HepG2 (cell line): ENCODE data around the gene TNFRSF21. TPM values are rescaled to one million over a fixed set of nuclear protein-coding genes. Genes with fewer than 3 reads are reported as not detected.

Source experiments
- AKAP8 ChIP-seq: sonication (generic); formaldehyde crosslinking; IDR thresholded peaks from 2 replicates; pipeline ENCODE4 v1.5.1; 2020; ENCODE audit warnings: mild to moderate bottlenecking, missing genetic modification reagents
- BCL6 ChIP-seq: IDR thresholded peaks from 2 replicates; pipeline ENCODE4 v1.6.1; 2016; ENCODE audit warnings: missing genetic modification reagents, missing compliant biosample characterization
- CHD2 ChIP-seq: IDR thresholded peaks from 2 replicates; pipeline ENCODE4 v1.6.1; 2011; ENCODE audit warnings: low read depth, low read length, improper control_type of control experiment
- ELF3 ChIP-seq: IDR thresholded peaks from 2 replicates; pipeline ENCODE4 v1.6.1; 2016; ENCODE audit warnings: missing genetic modification reagents, missing compliant biosample characterization
- FOXK1 ChIP-seq: sonication (generic); formaldehyde crosslinking; IDR thresholded peaks from 2 replicates; pipeline ENCODE4 v1.4.0; 2020; ENCODE audit warnings: low read depth, missing genetic modification reagents, borderline replicate concordance
- FOXP1 ChIP-seq, 2 experiments: fragments of 450-650 bp in 1 of 2; IDR thresholded peaks; 2 replicates each; pipeline ENCODE4 v1.6.1; 2017 to 2018; ENCODE audit warnings: antibody characterized with exemption in 1 of 2
- GABPA ChIP-seq, 2 experiments: IDR thresholded peaks; 2 replicates each; pipeline ENCODE4 v1.6.1; 2011 to 2016; ENCODE audit warnings: low read depth in 2 of 2, low read length in 1 of 2, missing biosample characterization in 1 of 2, missing genetic modification characterization in 1 of 2
- HMG20B ChIP-seq: conservative IDR thresholded peaks from 2 replicates; pipeline ENCODE4 v1.6.1; 2016; ENCODE audit warnings: missing genetic modification reagents, missing compliant biosample characterization
- HNRNPUL1 ChIP-seq: fragments of 200-400 bp; formaldehyde crosslinking; IDR thresholded peaks from 2 replicates; pipeline ENCODE4 v1.6.1; 2017; ENCODE audit warnings: low read depth, mild to moderate bottlenecking, low read length, moderate library complexity
- HOXA9 ChIP-seq: sonication (generic); formaldehyde crosslinking; IDR thresholded peaks from 2 replicates; pipeline ENCODE4 v1.8.1; 2022; ENCODE audit warnings: missing genetic modification reagents, mild to moderate bottlenecking, moderate library complexity, borderline replicate concordance
- ISX ChIP-seq: sonication (generic); formaldehyde crosslinking; conservative IDR thresholded peaks from 2 replicates; pipeline ENCODE4 v1.5.0; 2020; ENCODE audit warnings: missing genetic modification reagents
- KDM5B ChIP-seq: sonication (generic); formaldehyde crosslinking; IDR thresholded peaks from 2 replicates; pipeline ENCODE4 v1.4.0; 2020; ENCODE audit warnings: missing genetic modification reagents, mild to moderate bottlenecking, borderline replicate concordance
- MLLT10 ChIP-seq: sonication (generic); formaldehyde crosslinking; IDR thresholded peaks from 2 replicates; pipeline ENCODE4 v1.4.0; 2020; ENCODE audit warnings: missing genetic modification reagents
- NFE2L1 ChIP-seq: sonication (generic); formaldehyde crosslinking; IDR thresholded peaks from 2 replicates; pipeline ENCODE4 v1.4.0; 2020; ENCODE audit warnings: missing genetic modification reagents, mild to moderate bottlenecking, borderline replicate concordance
- PRMT3 ChIP-seq: sonication (generic); formaldehyde crosslinking; IDR thresholded peaks from 2 replicates; pipeline ENCODE4 v1.8.1; 2022; ENCODE audit warnings: low read depth, mild to moderate bottlenecking, moderate library complexity, missing genetic modification reagents, borderline replicate concordance
- PRPF4 ChIP-seq: fragments of 200-400 bp; formaldehyde crosslinking; IDR thresholded peaks from 2 replicates; pipeline ENCODE4 v1.6.1; 2016; ENCODE audit warnings: low read length, low read depth; ENCODE audit not compliant: poor library complexity, severe bottlenecking
- SMARCC2 ChIP-seq: fragments of 450-650 bp; IDR thresholded peaks from 2 replicates; pipeline ENCODE4 v1.6.1; 2017; ENCODE audit warnings: antibody characterized with exemption, mild to moderate bottlenecking
- SRSF4 ChIP-seq: fragments of 200-400 bp; formaldehyde crosslinking; IDR thresholded peaks from one replicate; pipeline ENCODE4 v1.6.1; 2018; ENCODE audit warnings: mild to moderate bottlenecking, low read depth, low read length, moderate library complexity; ENCODE audit not compliant: poor library complexity, severe bottlenecking
- TEAD2 ChIP-seq: sonication (generic); formaldehyde crosslinking; IDR thresholded peaks from 2 replicates; pipeline ENCODE4 v1.9.0; 2021; ENCODE audit warnings: missing genetic modification reagents
- U2AF2 ChIP-seq: fragments of 200-400 bp; formaldehyde crosslinking; IDR thresholded peaks from 2 replicates; pipeline ENCODE4 v1.6.1; 2017; ENCODE audit warnings: low read depth, mild to moderate bottlenecking, low read length
- ZBTB20 ChIP-seq: sonication (generic); formaldehyde crosslinking; IDR thresholded peaks from 2 replicates; pipeline ENCODE4 v1.8.1; 2023; ENCODE audit warnings: missing genetic modification reagents, low read depth, mild to moderate bottlenecking, borderline replicate concordance
- ZMYM2 ChIP-seq: sonication (generic); formaldehyde crosslinking; IDR thresholded peaks from 2 replicates; pipeline ENCODE4 v1.8.0; 2022; ENCODE audit warnings: mild to moderate bottlenecking, missing genetic modification reagents
- ZNF20 ChIP-seq: sonication (generic); formaldehyde crosslinking; IDR thresholded peaks from 2 replicates; pipeline ENCODE4 v1.4.0; 2020; ENCODE audit warnings: mild to moderate bottlenecking, moderate library complexity, missing genetic modification reagents
- ZNF335 ChIP-seq: sonication (generic); formaldehyde crosslinking; IDR thresholded peaks from 2 replicates; pipeline ENCODE4 v1.4.0; 2020; ENCODE audit warnings: missing genetic modification reagents
- ZNF33A ChIP-seq: sonication (generic); formaldehyde crosslinking; IDR thresholded peaks from 2 replicates; pipeline ENCODE4 v1.5.1; 2020; ENCODE audit warnings: missing genetic modification reagents, mild to moderate bottlenecking, moderate library complexity, borderline replicate concordance
- ZNF496 ChIP-seq: sonication (generic); formaldehyde crosslinking; IDR thresholded peaks from 2 replicates; pipeline ENCODE4 v1.8.1; 2023; ENCODE audit warnings: mild to moderate bottlenecking, moderate library complexity, missing genetic modification reagents; ENCODE audit not compliant: insufficient replicate concordance
- ZNF556 ChIP-seq: sonication (generic); formaldehyde crosslinking; IDR thresholded peaks from 2 replicates; pipeline ENCODE4 v1.4.0; 2020; ENCODE audit warnings: mild to moderate bottlenecking, missing genetic modification reagents, borderline replicate concordance
- ZNF879 ChIP-seq: sonication (generic); formaldehyde crosslinking; IDR thresholded peaks from 2 replicates; pipeline ENCODE4 v1.8.1; 2023; ENCODE audit warnings: missing genetic modification reagents
- ZSCAN20 ChIP-seq: sonication (generic); formaldehyde crosslinking; IDR thresholded peaks from 2 replicates; pipeline ENCODE4 v1.4.0; 2020; ENCODE audit warnings: missing genetic modification reagents, mild to moderate bottlenecking, borderline replicate concordance
- polyA plus RNA-seq, 8 experiments: library from polyadenylated mRNA; depleted of rRNA in 3 of 8; stranded (reverse) in 7 of 8; unstranded in 1 of 8; fragments of >200 nt; fragmentation: Illumina TruSeq in 4 of 8; extraction: Trizol in 4 of 8; gene quantifications; 2 replicates each; pipeline versions ENCODE4 v1.2.1 to v1.2.3, GENCODE V29; 2011 to 2016; ENCODE audit warnings: low read depth in 4 of 8, missing spikeins in 1 of 8, mixed read lengths in 1 of 8; ENCODE audit not compliant: insufficient read depth in 1 of 8
- total RNA-seq, 5 experiments: library from RNA; depleted of rRNA; stranded (reverse); fragments of >200 nt; fragmentation: Illumina TruSeq; extraction: Trizol; gene quantifications; 2 replicates each; pipeline ENCODE4 v1.2.3, GENCODE V29; 2016; ENCODE audit warnings: low read depth in 1 of 5
- TF ChIP-seq, protein P1 (sequence below): sonication (generic); formaldehyde crosslinking; IDR thresholded peaks from 2 replicates; pipeline ENCODE4 v1.5.0; 2020; ENCODE audit warnings: missing genetic modification reagents

Gene TNFRSF21
- total and polyA plus RNA-seq, 2 of the 13 experiments (the other 11 are each of a cell fraction or from before 2014, with no cell fraction given): 24.8 to 46.3 TPM

DNA sequence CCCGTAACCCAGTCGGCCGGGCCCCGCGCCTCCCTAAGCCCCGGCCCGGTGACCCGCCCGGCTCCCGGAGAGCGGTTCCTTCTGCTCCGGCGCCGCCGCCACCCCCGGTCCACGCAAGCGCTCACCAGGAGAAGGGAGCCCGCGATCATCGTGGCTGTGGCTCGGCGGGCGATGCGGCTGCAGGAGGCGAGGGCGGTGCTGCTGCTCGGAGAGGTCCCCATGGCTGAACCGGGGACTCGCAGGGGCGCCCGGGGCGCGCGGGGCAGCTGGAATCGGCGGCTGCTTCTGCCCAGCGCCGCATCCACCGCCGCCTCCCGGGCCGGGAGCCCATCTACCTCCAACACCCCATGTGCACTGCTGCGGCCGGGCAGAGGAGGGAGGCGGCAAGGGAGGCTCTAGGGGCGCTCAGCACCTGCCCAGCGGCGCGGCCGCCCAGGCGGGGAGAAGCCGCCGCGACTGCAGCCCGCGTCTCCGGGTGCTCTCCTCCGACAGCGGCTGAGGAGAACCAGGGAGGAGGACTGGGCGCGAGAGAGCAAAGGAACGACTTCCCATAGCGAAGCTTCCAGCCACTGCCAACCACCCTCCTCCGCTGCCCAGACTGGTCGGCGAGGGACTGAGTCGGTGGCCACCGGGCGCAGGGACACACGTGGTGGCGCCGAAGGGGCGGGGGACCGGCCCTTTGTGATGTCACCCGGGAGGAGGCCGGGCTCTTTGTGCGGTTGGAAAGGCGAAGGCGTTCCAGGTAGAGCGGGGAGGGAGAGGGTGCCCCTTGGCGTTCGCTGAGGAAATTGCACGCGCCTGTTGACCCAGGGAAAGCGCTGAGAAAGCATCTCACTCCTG, at the start of gene TNFRSF21 (continued):
- TF ChIP-seq GABPA (IDR thresholded peaks at IDR 0.05; ENCODE audit: low read depth, low read length): no peak
- TF ChIP-seq GABPA (CRISPR knock-in tag; IDR thresholded peaks at IDR 0.05; ENCODE audit: low read depth): no peak
- TF ChIP-seq MLLT10 (CRISPR knock-in tag): no peak
- TF ChIP-seq FOXP1 (IDR thresholded peaks at IDR 0.05): no peak
- no peak for TF ChIP-seq FOXP1 (CRISPR knock-in tag; IDR thresholded peaks at IDR 0.05)
- no peak for TF ChIP-seq SRSF4
- TF ChIP-seq ZNF879 (CRISPR knock-in tag): no peak
- TF ChIP-seq ZSCAN20 (CRISPR knock-in tag): no peak
- peak; percentile 90; the same call in 1 of the 2 replicates for TF ChIP-seq KDM5B
- no peak for TF ChIP-seq ZMYM2 (CRISPR knock-in tag)
- no peak for TF ChIP-seq CHD2
- TF ChIP-seq ISX (CRISPR knock-in tag): peak; percentile 32; the same call in 1 of the 2 replicates
- peak; percentile 89; the same call in 1 of the 2 replicates for TF ChIP-seq HOXA9 (CRISPR knock-in tag)
- TF ChIP-seq HMG20B (CRISPR knock-in tag): peak; percentile 47; the same call in 1 of the 2 replicates
- TF ChIP-seq ZNF33A: no peak
- TF ChIP-seq ZNF335 (CRISPR knock-in tag): peak; percentile 88; the same call in 1 of the 2 replicates
- no peak for TF ChIP-seq ZNF496 (CRISPR knock-in tag)
- TF ChIP-seq FOXK1 (CRISPR knock-in tag): peak; percentile 53; the same call in 1 of the 2 replicates
- no peak; the same call in none of the 2 replicates for TF ChIP-seq AKAP8 (CRISPR knock-in tag)
- TF ChIP-seq, protein P1, sequence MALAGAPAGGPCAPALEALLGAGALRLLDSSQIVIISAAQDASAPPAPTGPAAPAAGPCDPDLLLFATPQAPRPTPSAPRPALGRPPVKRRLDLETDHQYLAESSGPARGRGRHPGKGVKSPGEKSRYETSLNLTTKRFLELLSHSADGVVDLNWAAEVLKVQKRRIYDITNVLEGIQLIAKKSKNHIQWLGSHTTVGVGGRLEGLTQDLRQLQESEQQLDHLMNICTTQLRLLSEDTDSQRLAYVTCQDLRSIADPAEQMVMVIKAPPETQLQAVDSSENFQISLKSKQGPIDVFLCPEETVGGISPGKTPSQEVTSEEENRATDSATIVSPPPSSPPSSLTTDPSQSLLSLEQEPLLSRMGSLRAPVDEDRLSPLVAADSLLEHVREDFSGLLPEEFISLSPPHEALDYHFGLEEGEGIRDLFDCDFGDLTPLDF (CRISPR knock-in tag): 0 out of 2 replicates have a peak, but pooled peaks have one; percentile 30
- TF ChIP-seq NFE2L1: peak; percentile 80; the same call in 1 of the 2 replicates
- peak; percentile 89 for TF ChIP-seq ELF3 (CRISPR knock-in tag)
- peak; percentile 71 for TF ChIP-seq BCL6 (CRISPR knock-in tag)
- 0 out of 2 replicates have a peak, but pooled peaks have one; percentile 44 for TF ChIP-seq HNRNPUL1
- TF ChIP-seq ZNF20 (CRISPR knock-in tag): no peak
- TF ChIP-seq ZBTB20 (CRISPR knock-in tag): peak; percentile 95
- TF ChIP-seq PRMT3 (CRISPR knock-in tag): peak; percentile 60; the same call in 1 of the 2 replicates
- no peak for TF ChIP-seq SMARCC2
- TF ChIP-seq TEAD2 (CRISPR knock-in tag): peak; percentile 45; the same call in 1 of the 2 replicates
- TF ChIP-seq ZNF556: peak; percentile 90; the same call in 1 of the 2 replicates
- no peak for TF ChIP-seq U2AF2
- no peak for TF ChIP-seq PRPF4
